Measurements from ENCODE around the gene PIK3CA.
"Not testable (repeated sequence)": the region's sequence is repeated elsewhere in the genome, so short reads cannot be mapped to it uniquely, and the experiment has no call there.

PIK3CA gene

GRCh38 chr3:179215550-179215949 is 67.4 kb downstream of the PIK3CA start:
- peak in 1 of 2 donors; percentile 67 for DNase-seq

- DNase-seq = not testable (repeated sequence)
Observed at GRCh38 chr3:179218213-179218612, 70.1 kb downstream of the PIK3CA start.

- no peak for DNase-seq
Observed at GRCh38 chr3:179223548-179223947, 75.4 kb downstream of the PIK3CA start.

- DNase-seq = no peak
Observed at GRCh38 chr3:179224584-179224983, 76.4 kb downstream of the PIK3CA start.

GRCh38 chr3:179227349-179227748 is 79.2 kb downstream of the PIK3CA start:
- DNase-seq = no peak

GRCh38 chr3:179229177-179229576 is 81.0 kb downstream of the PIK3CA start:
- DNase-seq = no peak

GRCh38 chr3:179233043-179233442 is 84.9 kb downstream of the PIK3CA start:
- no peak for DNase-seq

- no peak for DNase-seq
Observed at GRCh38 chr3:179234199-179234598, 86.0 kb downstream of the PIK3CA start.

- DNase-seq = no peak
Observed at GRCh38 chr3:179236669-179237301, 88.6 kb downstream of the PIK3CA start.

GRCh38 chr3:179240299-179240698 is 92.1 kb downstream of the PIK3CA start:
- not testable (repeated sequence) for DNase-seq

- not testable (repeated sequence) for DNase-seq
Observed at GRCh38 chr3:179242859-179243258, 94.7 kb downstream of the PIK3CA start.

GRCh38 chr3:179244878-179245277 is 96.7 kb downstream of the PIK3CA start:
- no peak for DNase-seq

GRCh38 chr3:179247289-179248015 is 99.3 kb downstream of the PIK3CA start:
- DNase-seq = peak; percentile 8 to 25

GRCh38 chr3:179250803-179251476 is 102.8 kb downstream of the PIK3CA start, which contains the start of gene KCNMB3:
Gene KCNMB3 (minus strand): TSS chr3:179251114. CDS start chr3:179250990, 124 bp downstream.
- no peak for DNase-seq

- no peak for DNase-seq
Observed at GRCh38 chr3:179256813-179257212, 108.7 kb downstream of the PIK3CA start.

- not testable (repeated sequence) for DNase-seq
Observed at GRCh38 chr3:179257742-179258141, 109.6 kb downstream of the PIK3CA start.

- no peak for DNase-seq
Observed at GRCh38 chr3:179258820-179259219, 110.7 kb downstream of the PIK3CA start.

- DNase-seq = not testable (repeated sequence)
Observed at GRCh38 chr3:179259959-179260756, 112.0 kb downstream of the PIK3CA start.

- DNase-seq = peak; percentile 42 to 46
Observed at GRCh38 chr3:179260949-179261765, 113.0 kb downstream of the PIK3CA start.

GRCh38 chr3:179263134-179263533 is 115.0 kb downstream of the PIK3CA start:
- no peak for DNase-seq

GRCh38 chr3:179264449-179264848 is 116.3 kb downstream of the PIK3CA start:
- DNase-seq = no peak

GRCh38 chr3:179265092-179265491 is 116.9 kb downstream of the PIK3CA start:
- DNase-seq = no peak
